Gastrocnemius medialis (tissue), 4 donors: Measurements from ENCODE around the gene IFITM5. TPM values are rescaled to one million over a fixed set of nuclear protein-coding genes. Genes with fewer than 3 reads are reported as not detected.
"Not testable (repeated sequence)": the region's sequence is repeated elsewhere in the genome, so short reads cannot be mapped to it uniquely, and the experiment has no call there.

ENCODE experiments used
- ATAC-seq, 2 donors: fragments of 150-250 bp; one replicate each; pipeline ENCODE4 v1.9.1; 2016
- DNase-seq, 2 donors: peaks; one replicate each; pipeline ENCODE4 v3.0.0-alpha.2; 2019
- H3K27ac ChIP-seq, 4 donors: fragments of 200-600 bp; sonication (generic); 1 replicate in 1 of 4; 2 replicates in 3 of 4; pipeline ENCODE4 v1.5.1; 2016 to 2018; ENCODE audit warnings: mild to moderate bottlenecking in 2 of 4, moderate library complexity in 1 of 4
- H3K27me3 ChIP-seq, 3 donors: fragments of 200-600 bp; sonication (generic) in 2 of 3; 1 replicate in 1 of 3; 2 replicates in 2 of 3; pipeline versions ENCODE4 v1.5.1 to v1.6.0; 2016 to 2019; ENCODE audit warnings: mild to moderate bottlenecking in 1 of 3, moderate library complexity in 1 of 3
- H3K36me3 ChIP-seq, 2 donors: fragments of 200-600 bp; sonication (generic) in 1 of 2; one replicate each; pipeline ENCODE4 v1.5.1; 2017 to 2018
- H3K4me1 ChIP-seq, 2 donors: fragments of 200-600 bp; sonication (generic) in 1 of 2; one replicate each; pipeline ENCODE4 v1.5.1; 2016 to 2017; ENCODE audit warnings: mild to moderate bottlenecking in 2 of 2
- H3K4me3 ChIP-seq, 4 donors: fragments of 200-600 bp; sonication (generic) in 3 of 4; 1 replicate in 1 of 4; 2 replicates in 3 of 4; pipeline ENCODE4 v1.5.1; 2016 to 2019; ENCODE audit warnings: mild to moderate bottlenecking in 2 of 4
- H3K9me3 ChIP-seq, 3 donors: fragments of 200-600 bp; sonication (generic) in 2 of 3; 1 replicate in 1 of 3; 2 replicates in 2 of 3; pipeline ENCODE4 v1.5.1; 2016 to 2019
- CTCF ChIP-seq, 5 experiments: fragments of 450-650 bp in 3 of 5; fragments of 200-600 bp in 2 of 5; sonication (generic) in 2 of 5; IDR thresholded peaks in 4 of 5; conservative IDR thresholded peaks in 1 of 5; 1 replicate in 4 of 5; 2 replicates in 1 of 5; pipeline ENCODE4 v1.5.1; 2016 to 2019; ENCODE audit warnings: antibody characterized with exemption in 5 of 5, mild to moderate bottlenecking in 3 of 5, moderate library complexity in 3 of 5
- POLR2A ChIP-seq, 2 donors: fragments of 450-650 bp; IDR thresholded peaks; one replicate each; pipeline ENCODE4 v1.6.1; 2017; ENCODE audit warnings: antibody characterized with exemption in 2 of 2, mild to moderate bottlenecking in 2 of 2, moderate library complexity in 2 of 2
- in situ Hi-C, 4 donors: fragments of 200-750 bp; cut with MboI; loops; one replicate each; pipeline versions ENCODE4 v1.15.0 to v1.8.0; 2017; ENCODE audit warnings: low sequenced_read_pairs in 4 of 4
- intact Hi-C: fragments of 100-400 bp; cut with DNase I; formaldehyde crosslinking; loops from one replicate; pipeline ENCODE4 v1.15.1; 2023; ENCODE audit warnings: low total_unique reads
- total RNA-seq, 4 donors: library from RNA; depleted of rRNA; stranded (reverse); fragments of >200 nt; gene quantifications; one replicate each; pipeline versions ENCODE4 v1.1.0 to v1.2.3, GENCODE V29; 2016

The IFITM5 gene
- total RNA-seq, 4 donors from 2014 or later = not detected

- DNase-seq = no peak
- no peak for TF ChIP-seq POLR2A (IDR thresholded peaks at IDR 0.05)
- TF ChIP-seq CTCF (IDR thresholded peaks at IDR 0.05 in 4 of 5, conservative IDR thresholded peaks at IDR 0.05 in 1 of 5) = no peak
- Histone ChIP-seq H3K9me3 (no peaks in the 10 kb centered on the region), H3K27ac (peak overlapping the region; percentile 74 to 82 (median 78)), H3K4me1 (peaks cover 0 to 5% of the 10 kb centered on the region in 2 donors), H3K4me3 (peak overlapping the region; percentile 46 to 61 (median 54)), H3K27me3 (peaks cover 2 to 28% (median 5%) of the 10 kb centered on the region in 3 donors), H3K36me3 (no peaks in the 10 kb centered on the region)
- ATAC-seq = no peak
- intact Hi-C loops = loop anchor here (2.0 kb wide), 1 partner anchor 37 kb away; no protein-coding TSS in a partner anchor
- in situ Hi-C loops = no loop called here
These were observed 16.8 kb upstream of the IFITM5 start for GRCh38 chr11:316031-316701.

DNA sequence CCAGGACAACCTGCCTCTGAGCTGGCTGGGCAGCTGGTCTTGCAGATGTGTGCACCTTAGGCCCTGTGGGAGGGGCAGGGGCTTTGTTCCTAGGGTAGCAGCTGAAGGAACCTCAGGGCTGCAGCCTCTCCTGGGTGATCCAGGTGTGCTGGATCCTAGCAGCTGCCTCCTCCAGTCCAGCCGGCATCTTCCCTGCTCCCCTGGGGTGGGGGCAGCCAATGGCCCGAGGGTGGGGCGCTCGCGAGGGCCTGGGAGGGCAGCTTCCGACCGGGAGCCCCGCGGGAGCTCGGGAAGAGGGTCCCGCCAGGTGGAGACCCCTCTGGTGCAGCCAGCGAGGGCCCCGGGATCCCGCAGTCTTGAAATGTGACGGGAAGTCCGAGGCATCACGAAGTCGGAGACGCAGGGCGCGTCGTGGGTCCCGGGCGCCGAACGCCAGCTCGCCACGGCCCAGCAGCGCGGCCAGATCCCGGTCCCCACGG lies 16.2 kb upstream of the IFITM5 start:
- intact Hi-C loops = no loop called here
- H3K4me1 ChIP-seq = peaks cover 0 to 5% of the 10 kb centered on the region in 2 donors
- H3K27me3 ChIP-seq = peaks cover 2 to 27% (median 5%) of the 10 kb centered on the region in 3 donors
- peak overlapping the region; percentile 74 to 82 (median 78) for H3K27ac ChIP-seq
- peak overlapping the region; percentile 46 to 61 (median 54) for H3K4me3 ChIP-seq
- TF ChIP-seq POLR2A (IDR thresholded peaks at IDR 0.05) = no peak
- TF ChIP-seq CTCF (IDR thresholded peaks at IDR 0.05 in 4 of 5, conservative IDR thresholded peaks at IDR 0.05 in 1 of 5) = no peak
- in situ Hi-C loops = no loop called here
- H3K36me3 ChIP-seq = no peaks in the 10 kb centered on the region
- ATAC-seq (no peak), DNase-seq (no peak)
- no peaks in the 10 kb centered on the region for H3K9me3 ChIP-seq

GRCh38 chr11:315051-315481 lies 15.7 kb upstream of the IFITM5 start:
- intact Hi-C loops = no loop called here
- H3K27me3 ChIP-seq = peaks cover 0 to 23% (median 5%) of the 10 kb centered on the region in 3 donors
- no peaks in the 10 kb centered on the region for H3K9me3 ChIP-seq
- H3K4me3 ChIP-seq = peak overlapping the region; percentile 46 to 61 (median 54)
- peak overlapping the region; percentile 74 to 82 (median 78) for H3K27ac ChIP-seq
- in situ Hi-C loops = no loop called here
- DNase-seq (no peak), ATAC-seq (no peak)
- TF ChIP-seq CTCF (IDR thresholded peaks at IDR 0.05 in 4 of 5, conservative IDR thresholded peaks at IDR 0.05 in 1 of 5) = no peak
- TF ChIP-seq POLR2A (IDR thresholded peaks at IDR 0.05) = no peak
- peaks cover 0 to 5% of the 10 kb centered on the region in 2 donors for H3K4me1 ChIP-seq
- no peaks in the 10 kb centered on the region for H3K36me3 ChIP-seq

DNA sequence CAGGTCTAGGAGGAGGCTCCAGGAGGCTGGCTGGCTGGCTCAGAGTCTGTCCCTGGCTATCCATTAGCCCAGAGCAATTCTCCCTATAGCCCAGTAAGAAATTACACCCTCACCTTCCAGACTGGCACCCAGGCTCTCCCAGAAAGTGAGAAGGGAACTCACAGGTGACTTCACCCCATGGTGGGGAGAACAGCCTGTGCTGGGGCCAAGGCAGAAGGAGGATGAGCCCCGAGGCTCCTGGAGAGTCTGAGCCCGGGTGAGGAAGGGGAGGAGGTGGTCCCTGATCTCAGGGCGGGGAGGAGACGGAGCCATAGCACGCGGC lies 15.2 kb upstream of the IFITM5 start:
- in situ Hi-C loops = loop anchor here in 1 of 4 donors (5.0 kb wide), 1 partner anchor 38 kb away; no protein-coding TSS in a partner anchor
- Histone ChIP-seq H3K4me3 (peak overlapping the region; percentile 46 to 61 (median 54)), H3K27me3 (peaks cover 4 to 23% (median 11%) of the 10 kb centered on the region in 3 donors), H3K27ac (peak overlapping the region; percentile 74 to 82 (median 78))
- H3K9me3 ChIP-seq, ATAC-seq, DNase-seq, H3K36me3 ChIP-seq, H3K4me1 ChIP-seq, intact Hi-C loops: not testable (repeated sequence)

DNA sequence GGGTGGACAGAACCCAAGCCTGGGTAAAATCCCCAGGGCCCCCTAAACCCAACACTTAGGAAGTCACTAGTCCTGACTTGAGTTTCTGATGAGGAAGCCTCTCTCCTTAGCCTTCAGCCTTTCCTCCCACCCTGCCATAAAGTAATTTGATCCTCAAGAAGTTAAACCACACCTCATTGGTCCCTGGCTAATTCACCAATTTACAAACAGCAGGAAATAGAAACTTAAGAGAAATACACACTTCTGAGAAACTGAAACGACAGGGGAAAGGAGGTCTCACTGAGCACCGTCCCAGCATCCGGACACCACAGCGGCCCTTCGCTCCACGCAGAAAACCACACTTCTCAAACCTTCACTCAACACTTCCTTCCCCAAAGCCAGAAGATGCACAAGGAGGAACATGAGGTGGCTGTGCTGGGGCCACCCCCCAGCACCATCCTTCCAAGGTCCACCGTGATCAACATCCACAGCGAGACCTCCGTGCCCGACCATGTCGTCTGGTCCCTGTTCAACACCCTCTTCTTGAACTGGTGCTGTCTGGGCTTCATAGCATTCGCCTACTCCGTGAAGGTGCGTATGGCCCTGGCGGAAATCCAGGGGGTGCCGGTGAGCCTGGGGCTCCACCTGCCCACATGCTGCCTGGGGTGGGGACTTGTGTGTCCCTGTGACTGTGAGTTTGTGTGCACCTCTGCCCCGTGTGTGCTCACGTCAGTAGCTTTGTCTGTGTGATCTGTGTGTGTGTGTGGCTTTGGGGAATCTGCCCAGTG lies 14.6 kb upstream of the IFITM5 start, which contains the start of gene IFITM1:
IFITM1 (plus strand) TSS at position 254 of the 767 bp plus-strand sequence; CDS start at position 385, 131 bp downstream.
- no peaks in the 10 kb centered on the region for H3K9me3 ChIP-seq
- peaks cover 8 to 23% (median 8%) of the 10 kb centered on the region in 3 donors for H3K27me3 ChIP-seq
- no peak for DNase-seq
- H3K4me3 ChIP-seq = peak within 1 kb of the TSS; percentile 46 to 61 (median 54)
- no peaks in the 10 kb centered on the region for H3K36me3 ChIP-seq
- peak within 1 kb of the TSS; percentile 74 to 82 (median 78) for H3K27ac ChIP-seq
- ATAC-seq = peak; percentile 59 to 64
- intact Hi-C loops = no loop called here
- in situ Hi-C loops = loop anchor here in 1 of 4 donors (5.0 kb wide), 1 partner anchor 38 kb away; no protein-coding TSS in a partner anchor
- TF ChIP-seq CTCF (IDR thresholded peaks at IDR 0.05 in 4 of 5, conservative IDR thresholded peaks at IDR 0.05 in 1 of 5) = no peak
- TF ChIP-seq POLR2A (IDR thresholded peaks at IDR 0.05) = peak; percentile 50 to 78
- H3K4me1 ChIP-seq = peaks cover 0 to 5% of the 10 kb centered on the region in 2 donors
